ENCODE measurements around the gene PLXNA4.

The PLXNA4 gene

GRCh38 chr7:132322970-132323369, 253.3 kb downstream of the PLXNA4 start:
- Histone ChIP-seq H3K36me3 (ENCODE audit: insufficient read depth, low read length) (no peaks in the 10 kb centered on the region), H3K27me3 (ENCODE audit: insufficient read depth, low read length) (peaks cover 20% of the 10 kb centered on the region; the same call in 1 of the 2 replicates), H3K27ac (ENCODE audit: low read depth, low read length) (no peak overlapping the region), H3K9me3 (ENCODE audit: insufficient read depth, low read depth, low read length) (no peaks in the 10 kb centered on the region), H3K4me3 (ENCODE audit: low read length) (no peak overlapping the region), H3K4me1 (ENCODE audit: insufficient read depth, low read length) (no peaks in the 10 kb centered on the region; the same call in 1 of the 2 replicates), H3K9ac (ENCODE audit: low read depth, low read length) (no peak overlapping the region)
- WGBS: 61% methylated on average over 3 of the region's 3 CpGs

DNA sequence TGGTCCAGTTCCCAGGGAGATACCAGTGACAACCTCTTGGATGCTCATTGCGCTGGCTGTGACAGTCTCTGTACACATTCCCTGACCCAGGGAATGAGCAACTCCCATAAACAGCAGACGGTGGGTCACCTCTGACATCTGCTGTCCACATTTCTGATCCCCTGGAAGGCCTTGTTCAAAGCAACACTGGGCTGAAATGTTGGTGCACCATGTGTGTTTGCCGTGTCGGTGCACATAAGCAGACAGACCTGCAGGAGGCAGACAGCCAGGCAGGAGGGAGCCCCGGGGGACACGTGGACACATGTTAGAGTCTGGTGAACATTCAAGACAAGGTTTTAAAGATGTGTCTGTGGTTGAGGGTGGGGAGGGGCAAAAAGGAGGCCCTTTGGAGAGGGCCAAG, 254.9 kb downstream of the PLXNA4 start:
- no peaks in the 10 kb centered on the region; the same call in 1 of the 2 replicates for H3K4me1 ChIP-seq (ENCODE audit: insufficient read depth, low read length)
- WGBS: 81% methylated on average over 6 of the region's 6 CpGs

GRCh38 chr7:132319481-132319880, 256.8 kb downstream of the PLXNA4 start:
- Histone ChIP-seq H3K4me3 (ENCODE audit: low read length) (no peak overlapping the region), H3K9me3 (ENCODE audit: insufficient read depth, low read depth, low read length) (peaks cover 2% of the 10 kb centered on the region; the same call in 1 of the 2 replicates), H3K9ac (ENCODE audit: low read depth, low read length) (no peak overlapping the region), H3K4me1 (ENCODE audit: insufficient read depth, low read length) (no peaks in the 10 kb centered on the region; the same call in 1 of the 2 replicates), H3K27ac (ENCODE audit: low read depth, low read length) (no peak overlapping the region), H3K27me3 (ENCODE audit: insufficient read depth, low read length) (peaks cover 17% of the 10 kb centered on the region; the same call in 1 of the 2 replicates), H3K36me3 (ENCODE audit: insufficient read depth, low read length) (no peaks in the 10 kb centered on the region)
- 84% methylated on average over 6 of the region's 6 CpGs for WGBS

More for the DNA sequence above, 254.9 kb downstream of the PLXNA4 start:
- H3K27me3 ChIP-seq (ENCODE audit: insufficient read depth, low read length): peaks cover 20% of the 10 kb centered on the region; the same call in 1 of the 2 replicates
- H3K27ac ChIP-seq (ENCODE audit: low read depth, low read length): no peak overlapping the region
- no peak overlapping the region for H3K4me3 ChIP-seq (ENCODE audit: low read length)
- H3K9ac ChIP-seq (ENCODE audit: low read depth, low read length): no peak overlapping the region
- no peaks in the 10 kb centered on the region for H3K36me3 ChIP-seq (ENCODE audit: insufficient read depth, low read length)
- peaks cover 2% of the 10 kb centered on the region; the same call in 1 of the 2 replicates for H3K9me3 ChIP-seq (ENCODE audit: insufficient read depth, low read depth, low read length)

DNA sequence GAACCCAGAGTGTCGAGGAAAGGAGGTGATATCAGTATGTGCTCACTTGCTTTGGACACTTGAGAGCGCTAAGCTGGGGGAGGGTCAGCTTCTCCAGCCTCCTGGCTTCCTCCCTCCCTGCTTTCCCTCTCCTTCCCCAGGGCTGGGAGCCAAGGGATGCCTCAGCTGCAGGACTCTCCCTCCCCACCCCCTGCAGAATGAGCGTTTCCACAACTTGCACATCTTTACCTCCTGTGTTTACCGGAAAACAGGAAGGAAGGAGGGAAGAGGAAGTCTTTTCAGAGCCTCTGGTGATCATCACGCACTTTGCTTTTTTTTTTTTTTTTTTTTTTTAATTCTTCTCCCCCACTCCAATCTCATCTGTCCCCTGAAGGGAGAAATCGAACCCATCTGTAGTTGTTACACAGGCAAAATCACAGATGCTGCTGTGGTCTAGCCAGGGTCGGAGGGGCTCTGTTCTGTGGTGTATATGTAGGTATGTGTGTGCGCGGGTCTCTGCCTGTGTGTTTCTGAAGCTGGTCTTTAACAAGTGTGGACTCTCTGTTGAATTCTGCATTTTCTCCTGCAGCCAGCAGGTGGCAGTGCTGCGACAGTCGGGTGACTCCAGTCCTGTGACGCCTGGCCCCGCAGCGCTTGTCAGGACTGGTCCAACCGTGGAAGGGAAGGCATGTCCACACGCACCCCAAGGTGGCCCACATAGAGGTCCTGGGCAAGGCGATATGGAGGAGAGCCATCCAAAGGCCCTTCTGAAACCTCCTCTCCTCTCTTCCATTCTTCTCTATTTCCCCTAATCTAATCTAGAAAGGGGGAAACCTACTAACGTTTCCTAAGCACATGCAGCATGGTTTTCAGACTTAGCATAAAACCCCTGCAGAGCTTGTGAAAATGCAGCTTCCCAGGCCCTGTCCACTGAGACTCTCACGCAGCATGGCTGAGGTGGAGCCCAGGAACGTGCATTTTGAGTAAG, 257.6 kb downstream of the PLXNA4 start:
- peaks cover 17% of the 10 kb centered on the region; the same call in 1 of the 2 replicates for H3K27me3 ChIP-seq (ENCODE audit: insufficient read depth, low read length)
- no peaks in the 10 kb centered on the region; the same call in 1 of the 2 replicates for H3K4me1 ChIP-seq (ENCODE audit: insufficient read depth, low read length)
- no peak overlapping the region for H3K27ac ChIP-seq (ENCODE audit: low read depth, low read length)
- whole genome bisulfite sequencing: 16% methylated on average over 18 of the region's 20 CpGs
- H3K9me3 ChIP-seq (ENCODE audit: insufficient read depth, low read depth, low read length): peaks cover 2% of the 10 kb centered on the region; the same call in 1 of the 2 replicates
- H3K4me3 ChIP-seq (ENCODE audit: low read length): 0 out of 2 replicates have a peak overlapping the region, but pooled peaks have one; percentile 26
- H3K9ac ChIP-seq (ENCODE audit: low read depth, low read length): no peak overlapping the region
- H3K36me3 ChIP-seq (ENCODE audit: insufficient read depth, low read length): no peaks in the 10 kb centered on the region

GRCh38 chr7:132317701-132318351, 258.4 kb downstream of the PLXNA4 start:
- H3K4me3 ChIP-seq (ENCODE audit: low read length): no peak overlapping the region
- H3K36me3 ChIP-seq (ENCODE audit: insufficient read depth, low read length): no peaks in the 10 kb centered on the region
- 92% methylated on average over 6 of the region's 7 CpGs for WGBS
- no peaks in the 10 kb centered on the region; the same call in 1 of the 2 replicates for H3K4me1 ChIP-seq (ENCODE audit: insufficient read depth, low read length)
- H3K9me3 ChIP-seq (ENCODE audit: insufficient read depth, low read depth, low read length): peaks cover 2% of the 10 kb centered on the region; the same call in 1 of the 2 replicates
- H3K27me3 ChIP-seq (ENCODE audit: insufficient read depth, low read length): peaks cover 17% of the 10 kb centered on the region; the same call in 1 of the 2 replicates
- no peak overlapping the region for H3K27ac ChIP-seq (ENCODE audit: low read depth, low read length)
- no peak overlapping the region for H3K9ac ChIP-seq (ENCODE audit: low read depth, low read length)

DNA sequence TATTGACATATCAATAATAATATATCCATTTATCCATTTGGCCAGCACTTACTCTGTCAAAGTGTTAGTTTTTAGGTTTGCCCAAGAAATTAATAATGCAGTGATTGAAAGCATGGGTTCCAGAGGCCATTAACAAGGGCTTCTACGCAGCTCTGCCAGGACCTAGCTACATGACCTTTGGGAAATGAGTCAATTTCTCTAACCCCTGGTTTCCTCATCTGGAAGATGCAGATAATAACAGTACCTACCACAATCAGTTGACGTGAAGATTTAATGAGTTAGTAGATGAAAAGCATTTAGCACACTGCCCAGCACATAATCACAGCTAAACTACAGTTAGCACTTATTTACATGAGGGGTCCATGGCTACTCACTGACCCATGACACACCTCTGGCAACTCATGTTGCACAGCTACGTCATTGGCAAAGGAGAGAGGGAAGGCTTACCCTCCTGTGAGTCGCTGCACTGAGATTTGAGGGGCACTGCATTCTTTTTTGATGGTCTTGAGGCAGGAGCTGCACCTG, 263.7 kb downstream of the PLXNA4 start:
- Histone ChIP-seq H3K27ac (ENCODE audit: low read depth, low read length) (no peak overlapping the region), H3K27me3 (ENCODE audit: insufficient read depth, low read length) (no peaks in the 10 kb centered on the region), H3K9me3 (ENCODE audit: insufficient read depth, low read depth, low read length) (peaks cover 2% of the 10 kb centered on the region; the same call in 1 of the 2 replicates), H3K4me1 (ENCODE audit: insufficient read depth, low read length) (no peaks in the 10 kb centered on the region), H3K9ac (ENCODE audit: low read depth, low read length) (no peak overlapping the region), H3K4me3 (ENCODE audit: low read length) (no peak overlapping the region), H3K36me3 (ENCODE audit: insufficient read depth, low read length) (no peaks in the 10 kb centered on the region)
- WGBS: 87% methylated on average over 3 of the region's 4 CpGs

- Histone ChIP-seq H3K4me1 (ENCODE audit: insufficient read depth, low read length) (no peaks in the 10 kb centered on the region), H3K27ac (ENCODE audit: low read depth, low read length) (no peak overlapping the region), H3K4me3 (ENCODE audit: low read length) (no peak overlapping the region), H3K36me3 (ENCODE audit: insufficient read depth, low read length) (no peaks in the 10 kb centered on the region), H3K9me3 (ENCODE audit: insufficient read depth, low read depth, low read length) (no peaks in the 10 kb centered on the region), H3K9ac (ENCODE audit: low read depth, low read length) (no peak overlapping the region), H3K27me3 (ENCODE audit: insufficient read depth, low read length) (no peaks in the 10 kb centered on the region)
- WGBS: 100% methylated on average over 1 of the region's 2 CpGs
Measured at GRCh38 chr7:132311733-132312132, 264.5 kb downstream of the PLXNA4 start.

GRCh38 chr7:132309102-132309805, 267.0 kb downstream of the PLXNA4 start:
- H3K27me3 ChIP-seq (ENCODE audit: insufficient read depth, low read length): no peaks in the 10 kb centered on the region
- no peaks in the 10 kb centered on the region for H3K9me3 ChIP-seq (ENCODE audit: insufficient read depth, low read depth, low read length)
- no peak overlapping the region for H3K9ac ChIP-seq (ENCODE audit: low read depth, low read length)
- no peaks in the 10 kb centered on the region for H3K36me3 ChIP-seq (ENCODE audit: insufficient read depth, low read length)
- H3K4me1 ChIP-seq (ENCODE audit: insufficient read depth, low read length): no peaks in the 10 kb centered on the region
- no peak overlapping the region for H3K27ac ChIP-seq (ENCODE audit: low read depth, low read length)
- H3K4me3 ChIP-seq (ENCODE audit: low read length): no peak overlapping the region
- 87% methylated on average over 9 of the region's 9 CpGs for WGBS

GRCh38 chr7:132307465-132307864, 268.8 kb downstream of the PLXNA4 start:
- 66% methylated on average over 7 of the region's 7 CpGs for WGBS
- no peaks in the 10 kb centered on the region for H3K27me3 ChIP-seq (ENCODE audit: insufficient read depth, low read length)
- H3K4me3 ChIP-seq (ENCODE audit: low read length): no peak overlapping the region
- H3K27ac ChIP-seq (ENCODE audit: low read depth, low read length): no peak overlapping the region
- no peak overlapping the region for H3K9ac ChIP-seq (ENCODE audit: low read depth, low read length)
- H3K4me1 ChIP-seq (ENCODE audit: insufficient read depth, low read length): no peaks in the 10 kb centered on the region
- H3K9me3 ChIP-seq (ENCODE audit: insufficient read depth, low read depth, low read length): no peaks in the 10 kb centered on the region
- no peaks in the 10 kb centered on the region for H3K36me3 ChIP-seq (ENCODE audit: insufficient read depth, low read length)

DNA sequence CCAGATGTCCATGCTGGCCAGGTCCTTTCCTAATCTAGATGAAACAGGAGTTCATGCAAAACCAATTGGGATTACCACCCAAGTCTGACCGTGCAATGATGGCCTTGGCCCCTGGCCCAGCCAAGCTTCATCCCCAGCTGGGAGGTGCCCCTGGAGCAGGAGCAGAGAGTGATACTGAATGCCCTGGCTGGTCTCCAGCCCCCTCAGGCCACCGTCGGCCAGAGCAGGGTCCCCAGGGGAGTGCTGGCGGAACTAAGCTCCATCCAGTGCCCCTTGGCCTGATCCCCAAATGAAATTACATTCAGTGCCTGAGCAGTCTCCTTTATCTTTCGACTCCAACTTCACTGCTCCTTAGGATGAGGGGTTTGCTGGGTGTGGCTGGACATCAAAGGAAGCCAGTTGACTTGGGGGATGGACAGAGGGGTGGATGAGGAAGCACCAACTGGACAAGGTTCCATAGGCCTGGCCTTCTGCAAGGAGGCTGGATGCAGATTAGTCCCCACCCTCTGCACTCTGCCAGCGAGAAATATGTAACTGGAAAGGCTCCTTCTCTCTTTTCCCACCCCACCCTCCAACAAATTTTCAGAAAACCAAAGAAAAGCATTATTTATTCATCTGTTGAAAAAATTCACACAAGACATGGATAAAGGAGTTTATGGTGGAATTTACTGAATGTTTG, 275.5 kb downstream of the PLXNA4 start:
- Histone ChIP-seq H3K4me3 (ENCODE audit: low read length) (no peak overlapping the region), H3K9me3 (ENCODE audit: insufficient read depth, low read depth, low read length) (no peaks in the 10 kb centered on the region), H3K4me1 (ENCODE audit: insufficient read depth, low read length) (no peaks in the 10 kb centered on the region), H3K27ac (ENCODE audit: low read depth, low read length) (no peak overlapping the region), H3K27me3 (ENCODE audit: insufficient read depth, low read length) (no peaks in the 10 kb centered on the region), H3K9ac (ENCODE audit: low read depth, low read length) (no peak overlapping the region), H3K36me3 (ENCODE audit: insufficient read depth, low read length) (no peaks in the 10 kb centered on the region)
- WGBS: 79% methylated on average over 6 of the region's 6 CpGs

Data from HUES64 (cell line).